Tibial artery (tissue), 4 donors: ENCODE data around the gene BORCS6.

Experiments used
- DNase-seq, 2 donors: peaks; one replicate each; pipeline ENCODE4 v3.0.0-alpha.2; 2019
- H3K27ac ChIP-seq, 2 donors: fragments of 200-600 bp; sonication (generic) in 1 of 2; 1 replicate in 1 of 2; 2 replicates in 1 of 2; pipeline ENCODE4 v1.5.1; 2018 to 2019; ENCODE audit warnings: mild to moderate bottlenecking in 1 of 2
- H3K27me3 ChIP-seq, 2 donors: fragments of 200-600 bp; sonication (generic) in 1 of 2; one replicate each; pipeline versions ENCODE4 v1.5.1 to v1.6.0; 2016 to 2019
- H3K36me3 ChIP-seq, 3 donors: fragments of 200-600 bp; sonication (generic) in 2 of 3; one replicate each; pipeline ENCODE4 v1.5.1; 2016 to 2019; ENCODE audit warnings: mild to moderate bottlenecking in 2 of 3
- H3K4me1 ChIP-seq, 4 donors: fragments of 200-600 bp; sonication (generic) in 2 of 4; 1 replicate in 3 of 4; 2 replicates in 1 of 4; pipeline ENCODE4 v1.5.1; 2016 to 2019
- H3K4me3 ChIP-seq, 2 donors: fragments of 200-600 bp; sonication (generic) in 1 of 2; 1 replicate in 1 of 2; 2 replicates in 1 of 2; pipeline ENCODE4 v1.5.1; 2018 to 2019; ENCODE audit warnings: mild to moderate bottlenecking in 2 of 2
- H3K9me3 ChIP-seq, 3 donors: fragments of 200-600 bp; sonication (generic) in 1 of 3; one replicate each; pipeline ENCODE4 v1.5.1; 2016 to 2019
- CTCF ChIP-seq, 2 experiments: fragments of 200-600 bp in 1 of 2; fragments of 450-650 bp in 1 of 2; IDR thresholded peaks; one replicate each; pipeline ENCODE4 v1.5.1; 2017 to 2019; ENCODE audit warnings: antibody characterized with exemption in 2 of 2, mild to moderate bottlenecking in 1 of 2, moderate library complexity in 1 of 2
- intact Hi-C: fragments of 100-400 bp; cut with DNase I; formaldehyde crosslinking; loops from one replicate; pipeline ENCODE4 v1.15.0; 2023; ENCODE audit warnings: low total_unique reads

The BORCS6 gene

DNA sequence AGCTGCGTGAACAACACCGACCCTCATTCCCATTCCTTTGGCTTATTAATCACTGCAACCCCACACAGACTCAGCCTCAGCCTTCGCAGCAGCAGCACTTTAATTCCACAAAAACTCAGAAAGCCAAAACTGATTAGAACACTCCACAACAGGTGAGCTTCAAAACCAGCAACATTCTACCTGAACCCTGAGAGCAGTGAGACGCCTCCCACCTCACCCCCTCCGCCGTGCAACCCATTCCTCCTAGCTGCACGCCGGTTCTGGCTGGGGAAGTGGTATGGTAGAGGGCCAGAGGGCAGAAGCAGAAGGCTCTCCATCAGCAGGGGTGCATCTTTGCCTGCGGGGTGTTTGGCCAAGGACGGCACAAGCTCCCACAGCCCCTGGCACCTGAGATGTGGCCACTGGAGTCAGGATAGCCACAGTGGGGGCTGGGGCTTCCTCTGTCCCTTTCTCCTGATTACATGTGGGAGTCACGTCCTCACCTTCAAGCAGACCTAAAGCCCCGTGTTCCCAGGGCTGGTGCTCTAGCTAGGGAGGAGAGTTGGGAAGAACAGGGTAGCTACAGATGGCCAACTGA is 1.6 kb downstream of the BORCS6 start:
- no peaks in the 10 kb centered on the region for H3K36me3 ChIP-seq
- DNase-seq: peak in 1 of 2 donors; percentile 70
- intact Hi-C loops: no loop called here
- peak overlapping the region; percentile 89 to 93 for H3K4me3 ChIP-seq
- H3K4me1 ChIP-seq: peaks cover 0 to 40% (median 35%) of the 10 kb centered on the region in 4 donors
- peak overlapping the region; percentile 97 to 98 for H3K27ac ChIP-seq
- TF ChIP-seq CTCF (IDR thresholded peaks at IDR 0.05): no peak
- H3K9me3 ChIP-seq: no peaks in the 10 kb centered on the region
- H3K27me3 ChIP-seq: no peaks in the 10 kb centered on the region

- peak; percentile 93 to 96 for DNase-seq
- TF ChIP-seq CTCF (IDR thresholded peaks at IDR 0.05): no peak
- no peaks in the 10 kb centered on the region for H3K36me3 ChIP-seq
- intact Hi-C loops: no loop called here
- no peaks in the 10 kb centered on the region for H3K9me3 ChIP-seq
- no peaks in the 10 kb centered on the region for H3K27me3 ChIP-seq
- H3K4me3 ChIP-seq: peak overlapping the region; percentile 89 to 93
- H3K27ac ChIP-seq: peak overlapping the region; percentile 97 to 98
- peaks cover 0 to 37% (median 32%) of the 10 kb centered on the region in 4 donors for H3K4me1 ChIP-seq
These were observed 2.3 kb downstream of the BORCS6 start for GRCh38 chr17:8187517-8188262.

GRCh38 chr17:8186787-8187516 is 3.0 kb downstream of the BORCS6 start:
- TF ChIP-seq CTCF (IDR thresholded peaks at IDR 0.05): peak in 1 of 2 experiments; percentile 27
- Histone ChIP-seq H3K4me3 (peak overlapping the region; percentile 89 to 93), H3K27me3 (no peaks in the 10 kb centered on the region), H3K36me3 (no peaks in the 10 kb centered on the region), H3K9me3 (no peaks in the 10 kb centered on the region), H3K27ac (peak overlapping the region; percentile 97 to 98), H3K4me1 (peaks cover 0 to 33% (median 28%) of the 10 kb centered on the region in 4 donors)
- intact Hi-C loops: loop anchor here (1.0 kb wide), 1 partner anchor 35 kb away; no protein-coding TSS in a partner anchor
- peak; percentile 96 to 97 for DNase-seq

DNA sequence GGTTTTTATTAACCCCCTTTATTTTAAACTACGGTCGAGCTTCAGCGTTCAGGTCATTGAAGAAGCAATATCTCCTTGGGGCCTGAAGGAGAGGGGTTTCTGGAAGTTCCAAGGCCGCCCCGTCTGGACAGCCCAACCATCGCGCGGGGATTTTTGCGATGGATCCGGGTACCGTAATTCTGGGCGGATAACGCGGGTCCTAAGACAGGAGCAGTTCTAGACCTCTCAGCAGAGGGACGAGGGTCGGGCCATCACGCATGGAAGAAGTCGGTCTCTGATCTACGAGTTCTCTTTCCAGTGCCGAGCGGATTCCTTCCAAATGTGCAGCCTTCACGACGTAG is 3.6 kb downstream of the BORCS6 start:
- peak overlapping the region; percentile 97 to 98 for H3K27ac ChIP-seq
- TF ChIP-seq CTCF (IDR thresholded peaks at IDR 0.05): no peak
- peaks cover 0 to 28% (median 25%) of the 10 kb centered on the region in 4 donors for H3K4me1 ChIP-seq
- peak overlapping the region; percentile 89 to 93 for H3K4me3 ChIP-seq
- no peaks in the 10 kb centered on the region for H3K9me3 ChIP-seq
- no peak for DNase-seq
- H3K36me3 ChIP-seq: no peaks in the 10 kb centered on the region
- intact Hi-C loops: loop anchor here (1.0 kb wide), 1 partner anchor 36 kb away; no protein-coding TSS in a partner anchor
- no peaks in the 10 kb centered on the region for H3K27me3 ChIP-seq

DNA sequence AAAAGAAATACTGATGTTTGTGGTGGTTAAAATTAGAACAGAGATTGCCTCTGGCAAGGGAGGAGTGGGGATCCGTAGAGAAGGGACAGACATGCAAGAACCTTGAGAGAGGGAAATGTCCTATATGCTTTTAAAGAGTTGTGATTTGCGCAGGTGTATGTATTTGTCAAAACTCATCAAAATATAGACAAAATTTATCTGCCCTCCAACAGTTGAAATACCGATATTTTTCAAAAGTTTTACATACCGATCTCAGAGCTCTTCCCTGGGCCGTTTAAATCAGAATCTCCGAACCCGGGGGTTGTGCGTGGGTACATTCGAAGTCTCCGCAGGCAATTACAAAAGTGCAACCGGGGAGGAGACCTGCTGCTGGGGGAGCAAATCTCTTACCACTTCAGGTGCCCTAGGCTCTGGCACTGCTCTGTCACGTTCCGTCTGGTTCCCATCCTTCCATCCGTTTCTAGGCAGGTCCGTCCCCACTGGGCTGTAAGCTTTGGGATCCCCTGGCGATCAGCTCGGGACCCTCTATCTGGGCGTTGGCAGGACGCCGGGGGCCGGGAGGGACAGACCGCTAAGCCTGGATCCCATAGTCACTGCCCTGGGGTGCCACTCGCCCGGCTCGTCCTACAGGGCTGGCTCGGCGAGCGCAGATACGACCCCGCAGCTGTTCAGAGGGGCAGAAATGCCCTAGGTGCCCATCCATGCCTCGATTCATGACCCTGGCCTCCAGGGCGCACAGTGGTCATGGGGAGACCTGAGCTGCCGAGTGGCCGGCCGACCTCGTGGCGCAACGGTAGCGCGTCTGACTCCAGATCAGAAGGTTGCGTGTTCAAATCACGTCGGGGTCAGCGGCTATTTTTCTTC is 4.2 kb downstream of the BORCS6 start:
- intact Hi-C loops: loop anchor here (1.0 kb wide), 1 partner anchor 36 kb away; no protein-coding TSS in a partner anchor
- no peak for TF ChIP-seq CTCF (IDR thresholded peaks at IDR 0.05)
- peak; percentile 92 to 94 for DNase-seq
- H3K9me3 ChIP-seq: no peaks in the 10 kb centered on the region
- no peaks in the 10 kb centered on the region for H3K27me3 ChIP-seq
- H3K36me3 ChIP-seq: no peaks in the 10 kb centered on the region
- peak overlapping the region; percentile 89 to 93 for H3K4me3 ChIP-seq
- H3K27ac ChIP-seq: peak overlapping the region; percentile 97 to 98
- H3K4me1 ChIP-seq: peaks cover 0 to 24% (median 22%) of the 10 kb centered on the region in 4 donors
